ENCODE results near the gene CCPG1. TPM values are rescaled to one million over a fixed set of nuclear protein-coding genes. Genes with fewer than 3 reads are reported as not detected.
A peak's percentile ranks its signal among the peaks of the same experiment; 100 is the strongest.

CCPG1 gene
- total RNA-seq, 1 experiment from 2014 or later, result 28.9 TPM

DNA sequence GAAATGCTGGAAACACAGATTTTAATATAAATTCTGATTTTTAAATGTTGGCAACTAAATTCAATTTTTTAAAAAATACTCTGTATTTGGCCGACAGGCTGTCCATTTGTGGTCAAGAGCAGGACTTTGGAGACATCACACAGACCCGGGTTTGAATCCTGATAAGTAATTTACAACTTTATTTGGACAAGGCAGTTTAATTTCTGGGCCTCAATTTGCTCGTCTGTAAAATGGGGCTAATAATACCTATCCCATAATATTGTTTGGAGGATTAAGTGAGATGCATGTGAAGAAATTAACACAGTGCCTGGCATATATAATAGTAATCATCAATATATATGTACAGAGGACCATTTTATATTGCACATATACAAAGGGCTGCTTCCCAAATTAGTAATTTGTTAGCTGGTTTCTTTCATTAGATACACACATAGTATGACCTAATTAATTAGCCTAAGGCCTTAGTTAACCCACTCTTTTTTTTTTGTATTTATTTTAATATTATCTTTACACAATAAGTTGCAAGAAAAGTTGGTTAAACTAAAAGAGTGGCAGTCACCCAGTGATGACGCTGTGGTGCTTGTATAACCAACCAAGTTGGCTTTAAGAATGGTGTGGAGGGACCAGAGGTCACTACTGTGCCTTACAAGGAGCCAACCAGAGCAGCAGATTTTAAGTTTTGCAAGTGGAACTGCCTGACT is 88.5 kb downstream of the CCPG1 start:
- no peak for DNase-seq (ENCODE audit: low read depth)

DNA sequence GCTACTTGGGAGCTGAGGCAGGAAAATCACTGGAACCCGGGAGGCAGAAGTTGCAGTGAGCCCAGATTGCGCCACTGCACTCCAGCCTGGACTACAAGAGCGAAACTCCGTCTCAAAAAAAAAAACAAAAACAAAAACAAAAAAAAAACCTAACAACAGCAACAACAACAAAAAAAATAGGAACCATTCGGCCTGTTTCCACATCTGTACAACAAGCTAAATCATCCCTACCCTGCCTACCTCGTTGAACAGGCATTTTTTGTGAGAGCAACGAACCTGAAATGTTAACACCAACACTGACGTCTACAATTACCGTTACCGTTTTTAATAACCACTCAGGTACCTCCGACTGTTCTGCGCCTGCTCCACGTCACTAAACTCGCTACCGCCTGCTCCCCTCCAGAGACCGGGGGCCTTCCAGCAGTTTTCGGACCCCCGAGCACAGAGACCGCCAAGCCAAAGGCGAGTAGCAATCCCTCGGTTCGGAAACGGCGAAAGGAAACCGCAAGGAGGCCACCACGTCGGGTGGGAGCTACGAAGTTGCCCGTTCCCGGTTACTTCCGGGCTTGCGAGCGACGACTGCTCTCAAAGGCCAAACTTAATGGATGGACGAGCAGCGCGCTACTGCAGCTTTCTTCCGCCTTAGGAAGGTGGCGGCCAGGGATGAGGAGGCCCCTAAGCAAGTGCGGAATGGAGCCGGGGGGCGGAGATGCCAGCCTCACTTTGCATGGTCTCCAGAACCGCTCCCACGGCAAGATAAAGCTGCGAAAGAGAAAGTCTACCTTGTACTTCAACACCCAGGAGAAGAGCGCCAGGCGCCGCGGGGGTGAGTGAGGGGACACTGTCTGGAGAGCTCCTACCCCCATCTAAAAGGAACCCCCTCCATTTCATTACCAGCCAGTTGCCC is 89.3 kb downstream of the CCPG1 start, which contains the start of the genes PIGB and PIGBOS1:
Gene PIGB, plus strand, starts transcription at position 635 of the 907 bp plus-strand sequence. Its CDS starts 29 bp downstream, at position 664.
Gene PIGBOS1, minus strand, starts transcription at position 536 of the 907 bp plus-strand sequence. CDS start 1,331 bp downstream, outside the sequence.
- DNase-seq (ENCODE audit: low read depth), result peak; percentile 88

Other genes starting within 250 kb of the CCPG1 start
- 146 and 195 TPM in 2 replicates for gene RSL24D1, start 211.4 kb downstream of the CCPG1 start, total RNA-seq (2014; rRNA removed; shearing (Covaris generic))
- gene RAB27A, start 118.5 kb downstream of the CCPG1 start, total RNA-seq (2014; rRNA removed; shearing (Covaris generic)), result 6.5 and 9.7 TPM in 2 replicates
- gene PIGBOS1, start 89.2 kb downstream of the CCPG1 start, total RNA-seq (2014; rRNA removed; shearing (Covaris generic)), result 15.3 and 25.9 TPM in 2 replicates
- 14.2 and 15.0 TPM in 2 replicates for gene PIGB, start 89.1 kb downstream of the CCPG1 start, total RNA-seq (2014; rRNA removed; shearing (Covaris generic))
- 0.11 and 1.3 TPM in 2 replicates for gene PIERCE2, start 136 bp upstream of the CCPG1 start, total RNA-seq (2014; rRNA removed; shearing (Covaris generic))
- gene DNAAF4, start 99.9 kb upstream of the CCPG1 start, total RNA-seq (2014; rRNA removed; shearing (Covaris generic)), result 5.5 and 19.0 TPM in 2 replicates
- gene PYGO1, start 180.0 kb upstream of the CCPG1 start, total RNA-seq (2014; rRNA removed; shearing (Covaris generic)), result 3.8 and 9.8 TPM in 2 replicates